GM12875 (cell line): Measurements from ENCODE around the gene APOD.

Experiments used
- H3K4me3 ChIP-seq: one replicate; pipeline ENCODE4 v1.5.1; 2011; ENCODE audit warnings: low read depth, low read length, control low read depth
- CTCF ChIP-seq: IDR thresholded peaks from 2 replicates; pipeline ENCODE4 v1.5.1; 2011; ENCODE audit warnings: low read depth, mild to moderate bottlenecking, control low read depth, inconsistent platforms, low read length, moderate library complexity, borderline replicate concordance; ENCODE audit not compliant: insufficient read depth

APOD gene

GRCh38 chr3:195579281-195579680, 4.5 kb downstream of the APOD start:
- no peak for TF ChIP-seq CTCF
- no peak overlapping the region for H3K4me3 ChIP-seq

DNA sequence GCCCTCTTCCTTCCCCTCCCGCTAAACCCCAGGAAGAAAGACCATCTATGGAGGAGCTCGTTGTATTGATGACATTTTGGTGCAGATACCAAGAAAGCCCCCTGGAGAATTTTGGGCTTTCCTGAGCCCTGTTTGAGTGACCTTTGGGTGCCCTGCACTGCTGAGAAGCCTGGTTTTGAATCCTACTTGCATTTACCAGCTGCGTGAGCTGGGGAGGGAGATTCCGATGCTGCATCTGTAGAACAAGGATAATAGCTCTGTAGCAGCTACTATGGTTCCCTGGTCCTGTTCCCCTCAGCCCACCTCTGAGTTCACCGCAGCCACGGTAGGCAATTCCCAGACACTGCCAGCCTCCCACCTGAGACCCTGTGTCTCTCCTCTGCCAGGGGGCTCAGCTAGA, 5.2 kb downstream of the APOD start:
- no peak overlapping the region for H3K4me3 ChIP-seq
- TF ChIP-seq CTCF, result no peak

- TF ChIP-seq CTCF, result no peak
- no peak overlapping the region for H3K4me3 ChIP-seq
Observed at GRCh38 chr3:195577645-195578177, 6.0 kb downstream of the APOD start.

GRCh38 chr3:195574497-195575304, 9.0 kb downstream of the APOD start:
- TF ChIP-seq CTCF, result no peak
- no peak overlapping the region for H3K4me3 ChIP-seq

GRCh38 chr3:195573611-195574496, 9.9 kb downstream of the APOD start:
- no peak overlapping the region for H3K4me3 ChIP-seq
- TF ChIP-seq CTCF, result no peak

DNA sequence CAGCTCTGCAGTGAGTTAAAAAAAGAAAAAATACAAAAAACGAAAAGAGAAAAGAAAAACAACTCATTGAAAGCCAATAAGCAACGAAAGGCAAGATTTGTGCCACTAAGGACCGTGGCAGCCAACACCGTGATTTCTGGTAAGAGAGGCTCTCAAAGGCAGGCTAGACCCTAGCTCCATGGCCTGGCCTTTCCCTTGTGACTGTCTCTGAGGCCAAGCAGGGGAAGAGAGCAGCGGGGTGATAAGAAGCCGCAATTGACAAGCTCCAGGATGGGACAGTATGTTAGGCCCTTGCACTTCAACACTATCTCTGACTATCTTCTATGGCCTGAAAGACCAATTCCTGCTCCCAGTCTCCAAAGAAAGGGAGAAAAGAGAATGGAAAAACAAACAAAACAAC, 12.4 kb downstream of the APOD start:
- no peak for TF ChIP-seq CTCF
- H3K4me3 ChIP-seq, result no peak overlapping the region

- TF ChIP-seq CTCF, result no peak
- no peak overlapping the region for H3K4me3 ChIP-seq
Observed at GRCh38 chr3:195570912-195571311, 12.8 kb downstream of the APOD start.
